Measurements from ENCODE around the gene LRIG1.

The LRIG1 gene

GRCh38 chr3:66392512-66392911, 108.3 kb downstream of the LRIG1 start:
- no peak overlapping the region for H3K4me3 ChIP-seq (ENCODE audit: low read depth, low read length)
- no peak for DNase-seq (ENCODE audit: low read depth)
- TF ChIP-seq, protein P1, sequence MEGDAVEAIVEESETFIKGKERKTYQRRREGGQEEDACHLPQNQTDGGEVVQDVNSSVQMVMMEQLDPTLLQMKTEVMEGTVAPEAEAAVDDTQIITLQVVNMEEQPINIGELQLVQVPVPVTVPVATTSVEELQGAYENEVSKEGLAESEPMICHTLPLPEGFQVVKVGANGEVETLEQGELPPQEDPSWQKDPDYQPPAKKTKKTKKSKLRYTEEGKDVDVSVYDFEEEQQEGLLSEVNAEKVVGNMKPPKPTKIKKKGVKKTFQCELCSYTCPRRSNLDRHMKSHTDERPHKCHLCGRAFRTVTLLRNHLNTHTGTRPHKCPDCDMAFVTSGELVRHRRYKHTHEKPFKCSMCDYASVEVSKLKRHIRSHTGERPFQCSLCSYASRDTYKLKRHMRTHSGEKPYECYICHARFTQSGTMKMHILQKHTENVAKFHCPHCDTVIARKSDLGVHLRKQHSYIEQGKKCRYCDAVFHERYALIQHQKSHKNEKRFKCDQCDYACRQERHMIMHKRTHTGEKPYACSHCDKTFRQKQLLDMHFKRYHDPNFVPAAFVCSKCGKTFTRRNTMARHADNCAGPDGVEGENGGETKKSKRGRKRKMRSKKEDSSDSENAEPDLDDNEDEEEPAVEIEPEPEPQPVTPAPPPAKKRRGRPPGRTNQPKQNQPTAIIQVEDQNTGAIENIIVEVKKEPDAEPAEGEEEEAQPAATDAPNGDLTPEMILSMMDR (IDR thresholded peaks at IDR 0.05; ENCODE audit: control insufficient read depth, extremely low read depth, insufficient read depth): no peak

DNA sequence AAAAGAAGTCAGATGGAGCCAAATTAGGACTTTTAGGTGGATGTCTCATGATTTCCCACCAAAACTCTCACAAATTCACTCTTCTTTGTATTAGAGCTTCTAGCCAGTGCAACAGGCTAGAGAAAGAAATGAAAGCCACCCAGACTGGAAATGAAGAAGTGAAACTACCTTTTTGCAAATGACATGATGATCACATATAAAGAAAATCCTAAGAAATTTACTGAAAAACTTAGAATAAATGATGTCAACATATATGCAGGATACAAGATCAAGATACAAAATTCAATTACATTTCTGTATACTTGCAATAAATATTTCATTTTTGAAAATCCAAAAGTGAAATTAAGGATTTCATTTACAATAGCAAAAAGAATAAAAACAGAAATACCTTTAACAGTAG, 110.8 kb downstream of the LRIG1 start:
- H3K4me3 ChIP-seq (ENCODE audit: low read depth, low read length): no peak overlapping the region
- no peak for DNase-seq (ENCODE audit: low read depth)
- TF ChIP-seq, protein P1 (IDR thresholded peaks at IDR 0.05; ENCODE audit: control insufficient read depth, extremely low read depth, insufficient read depth): no peak

DNA sequence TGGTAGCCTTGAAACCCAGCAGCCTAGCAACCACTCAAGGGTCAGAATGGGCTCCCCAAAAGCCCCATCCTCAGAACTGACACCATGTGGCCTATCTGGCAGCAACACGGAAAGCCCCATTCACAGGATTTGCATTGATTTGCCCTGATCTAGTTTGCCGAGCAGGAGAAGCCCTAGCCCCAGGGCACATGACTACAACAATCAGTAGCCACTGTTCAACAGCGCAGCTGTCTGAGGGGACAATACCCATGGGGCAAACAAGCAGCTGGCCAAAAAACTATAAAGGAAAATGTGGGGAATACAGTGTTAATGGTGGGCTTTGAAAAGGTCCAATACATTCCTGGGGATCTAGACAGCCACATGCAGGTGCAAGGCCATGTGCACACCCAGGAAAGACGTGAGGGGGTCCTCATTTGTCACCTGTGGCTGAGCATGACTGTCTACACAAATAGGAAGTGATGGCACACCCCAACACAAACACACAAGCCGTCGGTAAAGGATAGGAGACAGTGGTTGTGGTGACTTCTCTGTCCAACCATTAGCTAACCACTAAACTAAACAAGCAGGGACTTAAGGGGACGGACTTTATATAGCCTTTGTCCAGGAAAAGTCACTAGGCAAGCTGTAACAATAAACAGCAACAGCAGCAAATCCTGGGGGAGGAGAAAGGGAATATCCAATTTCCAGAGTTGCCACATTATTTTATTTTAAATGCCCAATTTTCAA, 113.7 kb downstream of the LRIG1 start:
- TF ChIP-seq, protein P1 (IDR thresholded peaks at IDR 0.05; ENCODE audit: control insufficient read depth, extremely low read depth, insufficient read depth): no peak
- H3K4me3 ChIP-seq (ENCODE audit: low read depth, low read length): no peak overlapping the region
- DNase-seq (ENCODE audit: low read depth): no peak

- no peak for DNase-seq (ENCODE audit: low read depth)
- TF ChIP-seq, protein P1 (IDR thresholded peaks at IDR 0.05; ENCODE audit: control insufficient read depth, extremely low read depth, insufficient read depth): no peak
- no peak overlapping the region for H3K4me3 ChIP-seq (ENCODE audit: low read depth, low read length)
These were observed 114.6 kb downstream of the LRIG1 start for GRCh38 chr3:66386011-66386924.

- DNase-seq (ENCODE audit: low read depth): no peak
- TF ChIP-seq, protein P1 (IDR thresholded peaks at IDR 0.05; ENCODE audit: control insufficient read depth, extremely low read depth, insufficient read depth): no peak
- no peak overlapping the region for H3K4me3 ChIP-seq (ENCODE audit: low read depth, low read length)
These were observed 115.8 kb downstream of the LRIG1 start for GRCh38 chr3:66385066-66385465.

DNA sequence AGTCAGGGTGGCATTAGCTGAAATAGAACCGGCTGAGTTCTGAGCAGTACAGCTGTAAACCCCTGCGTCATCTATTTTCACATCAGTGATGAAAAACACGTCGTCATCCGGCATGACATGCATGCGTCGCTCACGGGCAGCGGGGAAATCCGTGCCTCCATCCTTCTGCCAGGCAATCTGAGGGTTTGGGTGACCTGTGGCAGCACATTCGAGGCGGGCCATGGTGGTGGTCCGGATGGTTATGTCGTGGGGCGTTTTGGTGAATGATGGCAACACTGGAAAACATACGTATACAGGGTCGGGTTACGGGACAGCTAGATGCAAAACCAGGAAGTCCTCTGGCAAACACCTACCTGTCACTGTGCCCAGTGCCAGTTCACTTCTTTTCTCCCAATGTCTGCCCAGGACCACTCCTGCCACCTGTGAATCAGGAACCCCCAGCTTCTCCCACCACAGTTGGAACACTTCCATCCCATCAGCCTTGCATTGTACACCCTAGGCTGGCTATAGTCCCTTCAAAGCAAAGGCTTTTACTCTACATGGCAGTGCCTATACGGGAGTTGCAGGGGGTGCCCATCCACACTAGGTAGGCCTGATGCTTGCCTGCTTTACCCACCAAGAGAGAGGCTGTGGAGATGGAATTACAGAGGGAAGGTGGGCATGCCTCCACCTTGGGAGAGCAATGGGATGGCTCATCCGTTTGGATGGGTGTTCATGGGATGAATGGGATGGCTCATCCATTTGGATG, 116.7 kb downstream of the LRIG1 start:
- TF ChIP-seq, protein P1 (IDR thresholded peaks at IDR 0.05; ENCODE audit: control insufficient read depth, extremely low read depth, insufficient read depth): no peak
- DNase-seq (ENCODE audit: low read depth): no peak
- H3K4me3 ChIP-seq (ENCODE audit: low read depth, low read length): no peak overlapping the region
